BJ (cell line): ENCODE data around the gene ITSN1. TPM values are rescaled to one million over a fixed set of nuclear protein-coding genes. Genes with fewer than 3 reads are reported as not detected.

ENCODE experiments used
- CTCF ChIA-PET: fragments of 350-600 bp; formaldehyde crosslinking; extraction: SDS; loops from one replicate; lab custom pipeline; 2021; ENCODE audit warnings: antibody characterized with exemption, inconsistent platforms; lab: Yijun Ruan, JAX
- POLR2A ChIA-PET: fragments of 300-600 bp; sonication (Branson Sonifier 250); formaldehyde crosslinking; extraction: SDS; loops from one replicate; lab custom pipeline; 2021; ENCODE audit warnings: antibody characterized with exemption; lab: Charles Lee
- DNase-seq: peaks from one replicate; pipeline ENCODE4 v3.0.0-alpha.2; 2011; ENCODE audit warnings: low read depth
- H3K27me3 ChIP-seq: 2 replicates; pipeline ENCODE4 v1.6.0; 2011; ENCODE audit warnings: low read length; ENCODE audit not compliant: control insufficient read depth, insufficient read depth
- H3K36me3 ChIP-seq: 2 replicates; pipeline ENCODE4 v1.5.1; 2011; ENCODE audit warnings: low read length; ENCODE audit not compliant: control insufficient read depth, insufficient read depth
- H3K4me3 ChIP-seq: 2 replicates; pipeline ENCODE4 v1.5.1; 2011; ENCODE audit warnings: low read depth, mild to moderate bottlenecking, control low read depth, low read length
- CTCF ChIP-seq: IDR thresholded peaks from 2 replicates; pipeline ENCODE4 v1.5.1; 2011; ENCODE audit warnings: low read depth, mild to moderate bottlenecking, control low read depth, inconsistent platforms, low read length, moderate library complexity; ENCODE audit not compliant: insufficient read depth
- polyA plus RNA-seq: library from polyadenylated mRNA; depleted of rRNA; stranded (reverse); fragments of >200 nt; gene quantifications from 2 replicates; pipeline ENCODE4 v1.2.3, GENCODE V29; 2011

Gene ITSN1
- polyA plus RNA-seq, 1 experiment = 68.4 TPM

GRCh38 chr21:33854604-33855003, 212.3 kb downstream of the ITSN1 start:
- H3K27me3 ChIP-seq = peaks cover 1% of the 10 kb centered on the region
- H3K4me3 ChIP-seq = no peak overlapping the region
- no peaks in the 10 kb centered on the region for H3K36me3 ChIP-seq
- ChIA-PET CTCF (interaction anchor here (0.9 to 2.3 kb wide), 3 partner anchors 10 to 249 kb away, joined by 3 to 7 read pairs (median 4); no protein-coding TSS in a partner anchor), POLR2A (interaction anchor here (1.0 kb wide), 1 partner anchor 16 kb away, joined by 3 read pairs; no protein-coding TSS in a partner anchor)
- no peak for TF ChIP-seq CTCF
- DNase-seq = no peak

- ChIA-PET CTCF (interaction anchor here (0.9 to 2.3 kb wide), 3 partner anchors 9 to 249 kb away, joined by 3 to 7 read pairs (median 4); no protein-coding TSS in a partner anchor), POLR2A (interaction anchor here (1.0 kb wide), 1 partner anchor 16 kb away, joined by 3 read pairs; no protein-coding TSS in a partner anchor)
- Histone ChIP-seq H3K36me3 (no peaks in the 10 kb centered on the region), H3K27me3 (peaks cover 1% of the 10 kb centered on the region), H3K4me3 (no peak overlapping the region)
- DNase-seq = no peak
- TF ChIP-seq CTCF = no peak
These were observed 212.9 kb downstream of the ITSN1 start for GRCh38 chr21:33855190-33855589.

GRCh38 chr21:33856893-33857527, 214.7 kb downstream of the ITSN1 start:
- DNase-seq = no peak
- Histone ChIP-seq H3K4me3 (no peak overlapping the region), H3K36me3 (no peaks in the 10 kb centered on the region), H3K27me3 (peaks cover 1% of the 10 kb centered on the region)
- CTCF ChIA-PET = no interaction called here
- TF ChIP-seq CTCF = no peak
- POLR2A ChIA-PET = no interaction called here

- no peak for DNase-seq
- no peak for TF ChIP-seq CTCF
- Histone ChIP-seq H3K36me3 (no peaks in the 10 kb centered on the region), H3K4me3 (no peak overlapping the region), H3K27me3 (peaks cover 1% of the 10 kb centered on the region)
- CTCF ChIA-PET = no interaction called here
- POLR2A ChIA-PET = no interaction called here
These were observed 215.8 kb downstream of the ITSN1 start for GRCh38 chr21:33857846-33858666.

- Histone ChIP-seq H3K27me3 (peaks cover 1% of the 10 kb centered on the region), H3K36me3 (no peaks in the 10 kb centered on the region), H3K4me3 (no peak overlapping the region)
- no peak for DNase-seq
- CTCF ChIA-PET = no interaction called here
- TF ChIP-seq CTCF = no peak
- POLR2A ChIA-PET = no interaction called here
These were observed 216.5 kb downstream of the ITSN1 start for GRCh38 chr21:33858667-33859372.
